T-helper 9 cell (primary cell): ENCODE results near the gene WDR5.

Source experiments
- DNase-seq: peaks from one replicate; pipeline ENCODE4 v3.0.0-alpha.2; 2020

WDR5 gene

GRCh38 chr9:134174526-134175290, 38.8 kb downstream of the WDR5 start:
- DNase-seq = no peak

GRCh38 chr9:134175291-134175807, 39.5 kb downstream of the WDR5 start:
- no peak for DNase-seq

- DNase-seq = no peak
Measured at GRCh38 chr9:134175808-134176598, 40.1 kb downstream of the WDR5 start.

GRCh38 chr9:134176599-134176968, 40.7 kb downstream of the WDR5 start:
- DNase-seq = no peak

- DNase-seq = no peak
Measured at GRCh38 chr9:134177186-134177585, 41.3 kb downstream of the WDR5 start.

- no peak for DNase-seq
Measured at GRCh38 chr9:134177624-134178393, 41.9 kb downstream of the WDR5 start.

- no peak for DNase-seq
Measured at GRCh38 chr9:134178394-134178767, 42.5 kb downstream of the WDR5 start.

- no peak for DNase-seq
Measured at GRCh38 chr9:134178768-134179551, 43.1 kb downstream of the WDR5 start.

GRCh38 chr9:134179595-134179917, 43.7 kb downstream of the WDR5 start:
- no peak for DNase-seq

GRCh38 chr9:134179918-134180785, 44.3 kb downstream of the WDR5 start:
- DNase-seq = no peak

GRCh38 chr9:134180786-134181647, 45.1 kb downstream of the WDR5 start:
- no peak for DNase-seq

GRCh38 chr9:134181648-134182034, 45.8 kb downstream of the WDR5 start:
- no peak for DNase-seq

- no peak for DNase-seq
Measured at GRCh38 chr9:134182554-134183085, 46.7 kb downstream of the WDR5 start.

- DNase-seq = no peak
Measured at GRCh38 chr9:134185536-134186011, 49.7 kb downstream of the WDR5 start.

- DNase-seq = no peak
Measured at GRCh38 chr9:134186471-134187109, 50.7 kb downstream of the WDR5 start.

- no peak for DNase-seq
Measured at GRCh38 chr9:134187110-134187531, 51.2 kb downstream of the WDR5 start.

- DNase-seq = no peak
Measured at GRCh38 chr9:134187891-134188385, 52.1 kb downstream of the WDR5 start.

GRCh38 chr9:134188386-134189144, 52.7 kb downstream of the WDR5 start:
- no peak for DNase-seq

- no peak for DNase-seq
Measured at GRCh38 chr9:134189145-134189469, 53.2 kb downstream of the WDR5 start.
